Activated T-helper 1 cell treated with anti-CD3 and anti-CD28 coated beads, Interleukin-12 subunit alpha, Interleukin-12 subunit beta, Interleukin-2, Interleukin-4 antibody, amounts not matched to agents 30 ng/mL and 10 ng/mL and 1 ng/mL, durations not matched to agents 14 hours and 24 hours and 36 hours (primary cell): Measurements from ENCODE around the gene NT5DC4. TPM values are rescaled to one million over a fixed set of nuclear protein-coding genes. Genes with fewer than 3 reads are reported as not detected.
A peak's percentile ranks its signal among the peaks of the same experiment; 100 is the strongest.

Experiments
- DNase-seq: peaks from one replicate; pipeline ENCODE4 v3.0.0; 2021; ENCODE audit warnings: low spot score
- H3K27ac Mint-ChIP-seq: one replicate; pipeline ENCODE4 v1.8.0; 2021; ENCODE audit warnings: mild to moderate bottlenecking, mixed read lengths
- H3K27me3 Mint-ChIP-seq: one replicate; pipeline ENCODE4 v1.8.0; 2022; ENCODE audit warnings: mild to moderate bottlenecking, moderate library complexity, mixed read lengths; ENCODE audit not compliant: insufficient read depth
- H3K36me3 Mint-ChIP-seq: one replicate; pipeline ENCODE4 v1.8.0; 2021; ENCODE audit warnings: low read depth, mixed read lengths
- H3K4me1 Mint-ChIP-seq: one replicate; pipeline ENCODE4 v1.8.0; 2021; ENCODE audit warnings: low read depth, mixed read lengths
- H3K4me3 Mint-ChIP-seq: one replicate; pipeline ENCODE4 v1.8.0; 2021; ENCODE audit warnings: mild to moderate bottlenecking, moderate library complexity, mixed read lengths
- H3K9me3 Mint-ChIP-seq: one replicate; pipeline ENCODE4 v1.8.0; 2021; ENCODE audit warnings: mixed read lengths
- intact Hi-C: fragments of 100-400 bp; cut with micrococcal nuclease; formaldehyde crosslinking; loops from one replicate; pipeline ENCODE4 v1.15.1; 2024
- total RNA-seq: library from RNA; stranded (reverse); gene quantifications from 2 replicates; pipeline ENCODE4 v1.2.3, GENCODE V29; 2022

Gene NT5DC4
- total RNA-seq, 1 donor from 2014 or later: not detected

GRCh38 chr2:112728029-112728362, 7.2 kb downstream of the NT5DC4 start:
- H3K4me1 Mint-ChIP-seq: peaks cover 16% of the 10 kb centered on the region
- H3K4me3 Mint-ChIP-seq: no peak overlapping the region
- no peak for DNase-seq
- H3K27me3 Mint-ChIP-seq: no peaks in the 10 kb centered on the region
- intact Hi-C loops: loop anchor here (5.0 kb wide), 2 partner anchors 186 to 246 kb away; partner anchors contain the start of genes POLR1B and TTL
- no peak overlapping the region for H3K27ac Mint-ChIP-seq
- H3K9me3 Mint-ChIP-seq: no peaks in the 10 kb centered on the region
- H3K36me3 Mint-ChIP-seq: no peaks in the 10 kb centered on the region

- DNase-seq: no peak
- intact Hi-C loops: loop anchor here (5.0 kb wide), 2 partner anchors 186 to 246 kb away; partner anchors contain the start of genes POLR1B and TTL
- no peak overlapping the region for H3K4me3 Mint-ChIP-seq
- H3K9me3 Mint-ChIP-seq: no peaks in the 10 kb centered on the region
- peaks cover 16% of the 10 kb centered on the region for H3K4me1 Mint-ChIP-seq
- H3K27ac Mint-ChIP-seq: no peak overlapping the region
- no peaks in the 10 kb centered on the region for H3K27me3 Mint-ChIP-seq
- H3K36me3 Mint-ChIP-seq: no peaks in the 10 kb centered on the region
Measured at GRCh38 chr2:112728378-112729175, 7.8 kb downstream of the NT5DC4 start.

GRCh38 chr2:112730216-112730615, 9.4 kb downstream of the NT5DC4 start:
- no peak overlapping the region for H3K27ac Mint-ChIP-seq
- no peak overlapping the region for H3K4me3 Mint-ChIP-seq
- intact Hi-C loops: no loop called here
- H3K36me3 Mint-ChIP-seq: no peaks in the 10 kb centered on the region
- DNase-seq: no peak
- no peaks in the 10 kb centered on the region for H3K9me3 Mint-ChIP-seq
- H3K4me1 Mint-ChIP-seq: peaks cover 16% of the 10 kb centered on the region
- no peaks in the 10 kb centered on the region for H3K27me3 Mint-ChIP-seq

- Mint-ChIP-seq H3K4me1 (peaks cover 16% of the 10 kb centered on the region), H3K27me3 (no peaks in the 10 kb centered on the region), H3K4me3 (no peak overlapping the region), H3K9me3 (no peaks in the 10 kb centered on the region), H3K27ac (no peak overlapping the region), H3K36me3 (no peaks in the 10 kb centered on the region)
- intact Hi-C loops: no loop called here
- no peak for DNase-seq
Measured at GRCh38 chr2:112730791-112731190, 10.0 kb downstream of the NT5DC4 start.

- H3K27me3 Mint-ChIP-seq: no peaks in the 10 kb centered on the region
- no peak for DNase-seq
- H3K9me3 Mint-ChIP-seq: no peaks in the 10 kb centered on the region
- peaks cover 18% of the 10 kb centered on the region for H3K4me1 Mint-ChIP-seq
- intact Hi-C loops: no loop called here
- H3K27ac Mint-ChIP-seq: no peak overlapping the region
- H3K36me3 Mint-ChIP-seq: peaks cover 3% of the 10 kb centered on the region
- H3K4me3 Mint-ChIP-seq: no peak overlapping the region
Measured at GRCh38 chr2:112731479-112731878, 10.7 kb downstream of the NT5DC4 start.

GRCh38 chr2:112733456-112733855, 12.6 kb downstream of the NT5DC4 start:
- H3K4me1 Mint-ChIP-seq: peaks cover 11% of the 10 kb centered on the region
- no peaks in the 10 kb centered on the region for H3K27me3 Mint-ChIP-seq
- peaks cover 14% of the 10 kb centered on the region for H3K36me3 Mint-ChIP-seq
- no peak overlapping the region for H3K4me3 Mint-ChIP-seq
- DNase-seq: no peak
- no peaks in the 10 kb centered on the region for H3K9me3 Mint-ChIP-seq
- intact Hi-C loops: no loop called here
- H3K27ac Mint-ChIP-seq: no peak overlapping the region

- H3K27ac Mint-ChIP-seq: no peak overlapping the region
- H3K36me3 Mint-ChIP-seq: peaks cover 16% of the 10 kb centered on the region
- DNase-seq: no peak
- no peaks in the 10 kb centered on the region for H3K9me3 Mint-ChIP-seq
- H3K4me3 Mint-ChIP-seq: no peak overlapping the region
- peaks cover 10% of the 10 kb centered on the region for H3K4me1 Mint-ChIP-seq
- H3K27me3 Mint-ChIP-seq: no peaks in the 10 kb centered on the region
- intact Hi-C loops: no loop called here
Measured at GRCh38 chr2:112733871-112734270, 13.1 kb downstream of the NT5DC4 start.

GRCh38 chr2:112737542-112738232, 16.9 kb downstream of the NT5DC4 start:
- Mint-ChIP-seq H3K27ac (no peak overlapping the region), H3K9me3 (no peaks in the 10 kb centered on the region), H3K4me1 (peaks cover 10% of the 10 kb centered on the region), H3K27me3 (no peaks in the 10 kb centered on the region), H3K36me3 (peaks cover 41% of the 10 kb centered on the region), H3K4me3 (no peak overlapping the region)
- intact Hi-C loops: no loop called here
- DNase-seq: no peak

GRCh38 chr2:112740527-112740926, 19.7 kb downstream of the NT5DC4 start:
- Mint-ChIP-seq H3K27me3 (no peaks in the 10 kb centered on the region), H3K36me3 (peaks cover 51% of the 10 kb centered on the region), H3K9me3 (no peaks in the 10 kb centered on the region), H3K4me3 (no peak overlapping the region), H3K27ac (no peak overlapping the region), H3K4me1 (peaks cover 10% of the 10 kb centered on the region)
- no peak for DNase-seq
- intact Hi-C loops: no loop called here

- Mint-ChIP-seq H3K4me3 (peak overlapping the region; percentile 29), H3K36me3 (peaks cover 41% of the 10 kb centered on the region), H3K27ac (peak overlapping the region; percentile 77), H3K27me3 (no peaks in the 10 kb centered on the region), H3K9me3 (no peaks in the 10 kb centered on the region), H3K4me1 (peaks cover 58% of the 10 kb centered on the region)
- peak; percentile 76 for DNase-seq
- intact Hi-C loops: loop anchor here (1.0 kb wide), 4 partner anchors 14 to 208 kb away; partner anchors contain the start of gene CKAP2L
Measured at GRCh38 chr2:112749755-112750559, 29.1 kb downstream of the NT5DC4 start.

GRCh38 chr2:112750560-112750843, 29.7 kb downstream of the NT5DC4 start:
- H3K4me3 Mint-ChIP-seq: peak overlapping the region; percentile 23
- no peaks in the 10 kb centered on the region for H3K27me3 Mint-ChIP-seq
- H3K36me3 Mint-ChIP-seq: peaks cover 46% of the 10 kb centered on the region
- peak overlapping the region; percentile 77 for H3K27ac Mint-ChIP-seq
- H3K9me3 Mint-ChIP-seq: no peaks in the 10 kb centered on the region
- DNase-seq: no peak
- H3K4me1 Mint-ChIP-seq: peaks cover 64% of the 10 kb centered on the region
- intact Hi-C loops: no loop called here

GRCh38 chr2:112751451-112752197, 30.8 kb downstream of the NT5DC4 start:
- H3K27ac Mint-ChIP-seq: no peak overlapping the region
- no peak for DNase-seq
- intact Hi-C loops: no loop called here

More at GRCh38 chr2:112751451-112752197, 30.8 kb downstream of the NT5DC4 start:
- H3K36me3 Mint-ChIP-seq: peaks cover 51% of the 10 kb centered on the region
- no peak overlapping the region for H3K4me3 Mint-ChIP-seq
- H3K27me3 Mint-ChIP-seq: no peaks in the 10 kb centered on the region
- H3K9me3 Mint-ChIP-seq: no peaks in the 10 kb centered on the region
- H3K4me1 Mint-ChIP-seq: peaks cover 73% of the 10 kb centered on the region
